IPS-18c (cell line): Measurements from ENCODE around the gene MEA1.

Experiments used
- H3K4me3 ChIP-seq: 2 replicates; pipeline ENCODE4 v1.7.0; 2013; ENCODE audit warnings: low read depth, mild to moderate bottlenecking, low read length, moderate library complexity; ENCODE audit not compliant: insufficient read depth
- H3K9me3 ChIP-seq: one replicate; pipeline ENCODE4 v1.6.1; 2013; ENCODE audit warnings: mild to moderate bottlenecking, low read length, moderate library complexity; ENCODE audit not compliant: control insufficient read depth, insufficient read depth

Gene MEA1

DNA sequence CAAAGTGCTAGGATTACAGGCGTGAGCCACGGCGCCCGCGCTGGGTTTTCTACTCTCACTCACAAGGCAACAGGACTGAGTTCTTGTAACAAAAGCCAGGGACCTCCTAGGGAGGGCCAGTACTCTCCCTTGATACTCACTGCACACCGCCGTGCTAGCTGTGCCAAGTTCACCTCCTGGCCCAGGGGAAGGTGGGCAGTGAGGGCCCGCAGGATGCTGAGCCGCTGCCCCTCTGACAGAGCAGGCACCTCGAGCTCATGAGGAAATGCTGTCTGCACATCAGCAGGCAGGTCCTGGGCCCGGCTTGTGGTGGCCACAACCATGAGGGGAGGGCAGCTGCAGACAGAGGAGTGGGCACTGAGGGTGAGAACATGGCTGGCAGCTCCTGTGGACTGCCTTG, 46.5 kb downstream of the MEA1 start:
- no peaks in the 10 kb centered on the region for H3K9me3 ChIP-seq
- H3K4me3 ChIP-seq = no peak overlapping the region

GRCh38 chr6:42966571-42966970, 47.2 kb downstream of the MEA1 start:
- Histone ChIP-seq H3K4me3 (no peak overlapping the region), H3K9me3 (no peaks in the 10 kb centered on the region)

- Histone ChIP-seq H3K9me3 (peaks cover 3% of the 10 kb centered on the region), H3K4me3 (no peak overlapping the region)
Measured at GRCh38 chr6:42963855-42964605, 49.7 kb downstream of the MEA1 start.

DNA sequence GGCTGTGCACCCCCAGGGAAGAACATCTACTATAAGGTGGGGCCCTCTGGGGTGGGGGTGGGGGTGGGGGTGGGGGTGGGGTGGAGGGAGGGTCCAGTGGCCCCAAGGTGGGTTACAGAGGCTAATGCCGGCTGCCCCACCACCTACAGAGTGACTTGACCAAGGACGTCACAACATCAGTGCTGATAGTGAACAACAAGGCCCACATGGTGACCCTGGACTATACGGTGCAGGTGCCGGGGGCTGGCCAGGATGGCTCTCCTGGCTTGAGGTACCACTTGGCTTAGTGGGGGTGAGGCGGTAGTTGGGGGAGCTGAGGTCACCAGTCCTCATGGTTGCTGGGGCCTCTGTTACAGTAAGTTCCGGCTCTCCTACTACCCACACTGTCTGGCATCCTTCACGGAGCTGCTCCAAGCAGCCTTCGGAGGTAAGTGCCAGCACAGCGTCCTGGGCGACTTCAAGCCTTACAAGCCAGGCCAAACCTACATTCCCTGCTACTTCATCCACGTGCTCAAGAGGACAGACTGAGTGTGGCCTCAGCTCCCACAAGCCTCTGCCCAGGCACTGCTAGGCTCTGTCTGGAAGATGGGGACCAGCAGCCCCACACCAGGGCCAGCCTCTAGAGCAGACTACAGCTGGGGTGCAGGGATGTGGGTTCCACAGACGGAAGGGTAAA, 50.4 kb downstream of the MEA1 start:
- no peak overlapping the region for H3K4me3 ChIP-seq
- H3K9me3 ChIP-seq = peaks cover 3% of the 10 kb centered on the region

DNA sequence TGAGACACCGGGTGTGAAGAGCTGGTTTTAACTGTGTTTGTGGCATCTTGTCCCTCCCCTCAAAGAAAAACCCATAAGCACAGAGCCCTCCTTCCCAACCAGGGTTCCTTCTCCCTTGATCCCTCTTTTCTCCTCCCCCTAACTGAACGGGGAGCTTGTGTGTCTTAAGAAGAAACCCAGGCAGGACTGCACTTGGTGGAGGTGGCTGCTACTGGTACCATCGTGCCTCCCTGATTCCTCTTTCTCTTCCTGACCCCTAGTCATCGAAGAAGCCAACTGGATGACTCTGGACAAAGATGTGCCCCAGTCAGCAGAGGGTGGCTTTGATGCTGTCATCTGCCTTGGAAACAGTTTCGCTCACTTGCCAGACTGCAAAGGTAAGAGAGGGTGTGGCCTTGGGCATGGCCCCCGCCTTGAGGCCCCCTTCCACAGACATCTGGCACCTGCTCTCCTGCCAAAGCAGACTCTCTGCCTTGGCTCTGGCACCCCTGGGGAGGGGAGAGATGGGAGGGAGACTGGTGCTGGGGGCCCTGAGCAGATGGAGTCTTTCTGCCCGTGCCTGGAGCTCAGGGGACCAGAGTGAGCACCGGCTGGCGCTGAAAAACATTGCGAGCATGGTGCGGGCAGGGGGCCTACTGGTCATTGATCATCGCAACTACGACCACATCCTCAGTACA, 51.1 kb downstream of the MEA1 start:
- H3K4me3 ChIP-seq = no peak overlapping the region
- H3K9me3 ChIP-seq = peaks cover 3% of the 10 kb centered on the region

DNA sequence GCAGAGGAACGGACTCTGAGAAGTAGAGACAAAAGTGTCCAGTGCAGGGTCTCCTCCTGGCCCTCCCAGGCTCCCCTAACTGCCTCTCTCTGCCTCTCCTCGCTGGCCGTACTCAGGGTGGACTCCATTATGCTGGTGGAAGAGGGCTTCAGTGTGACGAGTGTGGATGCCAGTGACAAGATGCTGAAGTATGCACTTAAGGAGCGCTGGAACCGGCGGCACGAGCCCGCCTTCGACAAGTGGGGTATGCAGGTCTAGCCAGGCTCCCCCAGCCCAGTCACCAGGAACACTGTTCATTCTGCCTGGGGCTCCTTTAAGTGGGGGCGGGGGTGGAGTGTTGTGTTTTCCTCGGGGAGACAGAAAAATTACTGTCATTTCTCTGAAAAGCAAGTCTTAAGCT, 51.6 kb downstream of the MEA1 start:
- no peak overlapping the region for H3K4me3 ChIP-seq

More for the DNA sequence above, 51.6 kb downstream of the MEA1 start:
- H3K9me3 ChIP-seq = peaks cover 3% of the 10 kb centered on the region
